Esophagus muscularis mucosa (tissue), 3 donors: Measurements from ENCODE around the gene PI4K2B.

ENCODE experiments used
- POLR2A ChIP-seq: fragments of 450-650 bp; IDR thresholded peaks from one replicate; pipeline ENCODE4 v1.6.1; 2017; ENCODE audit warnings: antibody characterized with exemption, moderate library complexity, mild to moderate bottlenecking, low read depth
- TF ChIP-seq, protein P1 (sequence below), 3 experiments: fragments of 200-600 bp in 2 of 3; fragments of 450-650 bp in 1 of 3; sonication (generic) in 2 of 3; IDR thresholded peaks; one replicate each; pipeline ENCODE4 v1.5.1; 2017 to 2019; ENCODE audit warnings: antibody characterized with exemption in 3 of 3, mild to moderate bottlenecking in 2 of 3, moderate library complexity in 1 of 3

DNA sequence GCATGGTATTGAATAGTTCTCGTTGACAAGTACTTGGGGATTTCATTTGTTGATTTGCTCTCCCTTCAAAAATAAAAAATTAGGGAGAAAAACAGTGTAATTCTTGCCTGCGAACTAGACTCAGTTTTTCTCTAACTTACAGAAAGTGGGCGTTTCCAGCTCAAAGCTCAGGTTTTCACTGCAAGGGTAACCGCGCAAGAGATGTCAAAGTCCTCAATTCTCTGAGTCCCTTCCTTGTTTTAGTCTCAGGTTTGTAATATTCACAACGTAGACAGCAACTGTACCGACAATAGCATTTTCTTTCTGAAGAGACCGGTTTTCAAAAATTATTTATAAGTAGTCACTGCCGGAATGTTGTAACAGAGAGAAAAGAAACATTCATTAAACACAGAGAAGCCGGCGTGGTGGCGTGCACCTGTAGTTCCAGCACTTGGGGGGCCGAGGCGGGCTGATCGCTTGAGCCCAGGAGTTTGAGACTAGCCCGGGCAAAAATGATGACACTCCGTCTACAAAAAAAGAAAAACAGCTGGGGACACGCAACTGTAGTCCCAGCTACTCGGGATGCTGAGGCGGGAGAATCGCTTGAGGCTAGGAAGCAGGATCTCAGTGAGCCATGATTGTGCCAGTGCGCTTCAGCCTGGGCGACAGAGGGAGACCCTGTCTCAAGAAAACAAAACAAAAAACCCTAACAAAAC, 79.5 kb downstream of the PI4K2B start:
- TF ChIP-seq, protein P1, sequence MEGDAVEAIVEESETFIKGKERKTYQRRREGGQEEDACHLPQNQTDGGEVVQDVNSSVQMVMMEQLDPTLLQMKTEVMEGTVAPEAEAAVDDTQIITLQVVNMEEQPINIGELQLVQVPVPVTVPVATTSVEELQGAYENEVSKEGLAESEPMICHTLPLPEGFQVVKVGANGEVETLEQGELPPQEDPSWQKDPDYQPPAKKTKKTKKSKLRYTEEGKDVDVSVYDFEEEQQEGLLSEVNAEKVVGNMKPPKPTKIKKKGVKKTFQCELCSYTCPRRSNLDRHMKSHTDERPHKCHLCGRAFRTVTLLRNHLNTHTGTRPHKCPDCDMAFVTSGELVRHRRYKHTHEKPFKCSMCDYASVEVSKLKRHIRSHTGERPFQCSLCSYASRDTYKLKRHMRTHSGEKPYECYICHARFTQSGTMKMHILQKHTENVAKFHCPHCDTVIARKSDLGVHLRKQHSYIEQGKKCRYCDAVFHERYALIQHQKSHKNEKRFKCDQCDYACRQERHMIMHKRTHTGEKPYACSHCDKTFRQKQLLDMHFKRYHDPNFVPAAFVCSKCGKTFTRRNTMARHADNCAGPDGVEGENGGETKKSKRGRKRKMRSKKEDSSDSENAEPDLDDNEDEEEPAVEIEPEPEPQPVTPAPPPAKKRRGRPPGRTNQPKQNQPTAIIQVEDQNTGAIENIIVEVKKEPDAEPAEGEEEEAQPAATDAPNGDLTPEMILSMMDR (IDR thresholded peaks at IDR 0.05), result no peak
- no peak for TF ChIP-seq POLR2A
